ENCODE measurements around the gene SUSD1.

- no peak for TF ChIP-seq CTCF (conservative IDR thresholded peaks at IDR 0.05; ENCODE audit: low read depth, low read length)
- no peak for TF ChIP-seq EZH2 (IDR thresholded peaks at IDR 0.05; ENCODE audit: low read length, unreplicated experiment)
Observed at GRCh38 chr9:112174965-112175795, at the start of gene SUSD1.

Data from PC-3 (cell line).